ENCODE measurements around the gene SRF. TPM values are rescaled to one million over a fixed set of nuclear protein-coding genes. Genes with fewer than 3 reads are reported as not detected.
A peak's percentile ranks its signal among the peaks of the same experiment; 100 is the strongest.

SRF gene
- total and polyA plus RNA-seq, 2 of the 4 experiments (the other 2 are of a cell fraction): 20.6 to 56.3 TPM

DNA sequence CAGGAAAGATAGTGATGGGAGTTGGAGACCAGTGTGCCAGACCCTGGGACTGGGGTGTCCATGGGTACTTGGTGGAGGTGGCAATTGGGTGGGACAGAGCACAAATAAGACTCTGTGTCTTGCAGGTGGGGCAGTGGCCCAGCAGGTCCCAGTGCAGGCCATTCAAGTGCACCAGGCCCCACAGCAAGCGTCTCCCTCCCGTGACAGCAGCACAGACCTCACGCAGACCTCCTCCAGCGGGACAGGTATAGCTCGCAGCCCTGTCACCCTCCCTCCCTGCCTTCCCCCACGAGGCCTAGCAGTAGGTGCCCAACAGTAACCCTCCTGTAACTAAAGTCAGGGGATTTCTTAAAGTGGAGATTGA is 5.3 kb downstream of the SRF start:
- Histone ChIP-seq H3K27me3 (ENCODE audit: control insufficient read depth, insufficient read depth, low read length) (no peaks in the 10 kb centered on the region), H2AFZ (replicated peaks; ENCODE audit: low read length, poor library complexity) (peak overlapping the region; percentile 46), H2BK20ac (ENCODE audit: low read depth, low read length) (no peak overlapping the region), H4K20me1 (ENCODE audit: insufficient read depth, low read length) (peaks cover 40% of the 10 kb centered on the region), H2AK5ac (ENCODE audit: low read depth, low read length) (no peak overlapping the region), H3K4me3 (ENCODE audit: insufficient read depth, low read depth, low read length) (no peak overlapping the region), H2AK9ac (replicated peaks; ENCODE audit: low read depth, low read length, poor library complexity) (no peak overlapping the region), H2BK5ac (ENCODE audit: low read depth, low read length, poor library complexity, severe bottlenecking) (no peak overlapping the region), H3K27ac (ENCODE audit: insufficient read depth, low read length) (peak overlapping the region; percentile 5; the same call in 1 of the 2 replicates), H3K79me1 (ENCODE audit: low read depth in 1 of 2, low read length in 2 of 2) (peaks cover 20 to 65% of the 10 kb centered on the region in 2 experiments), H3K4ac (ENCODE audit: low read depth, low read length) (no peak overlapping the region), H4K91ac (ENCODE audit: insufficient read depth, low read depth, low read length) (no peak overlapping the region), H3K4me1 (ENCODE audit: control insufficient read depth, insufficient read depth, low read length) (peaks cover 15% of the 10 kb centered on the region), H3K4me2 (ENCODE audit: low read depth, low read length) (no peak overlapping the region), H2BK15ac (ENCODE audit: low read depth, low read length) (no peak overlapping the region), H3K9me1 (ENCODE audit: insufficient read depth, low read length) (peaks cover 15% of the 10 kb centered on the region), H3K9ac (ENCODE audit: low read depth, low read length) (no peak overlapping the region), H3K56ac (ENCODE audit: extremely low read depth, insufficient read depth, low read length) (no peak overlapping the region), H3K36me3 (ENCODE audit: control insufficient read depth, insufficient read depth, low read length) (peaks cover 45% of the 10 kb centered on the region), H2BK120ac (ENCODE audit: low read depth, low read length) (no peak overlapping the region), H3K9me3 (ENCODE audit: control insufficient read depth, insufficient read depth, low read length) (no peaks in the 10 kb centered on the region), H3K23ac (ENCODE audit: low read depth, low read length) (no peak overlapping the region), H4K5ac (ENCODE audit: low read depth, low read length) (no peak overlapping the region), H4K8ac (ENCODE audit: low read depth in 2 of 2, low read length in 2 of 2) (no peak overlapping the region; a peak in 1 of 4 replicates), H3K18ac (ENCODE audit: low read depth, low read length) (no peak overlapping the region), H3K14ac (replicated peaks; ENCODE audit: low read depth, low read length) (no peak overlapping the region)
- BruUV-seq (replicated peaks): no TSS peak
- ChIA-PET POLR2A (ENCODE audit: unreplicated experiment) (no interaction called here), CTCF (no interaction called here)
- TF ChIP-seq FOS (IDR thresholded peaks at IDR 0.05; ENCODE audit: low read depth, low read length): no peak
- TF ChIP-seq SMC3 (IDR thresholded peaks at IDR 0.05; ENCODE audit: low read depth, low read length): no peak
- TF ChIP-seq, protein P1, sequence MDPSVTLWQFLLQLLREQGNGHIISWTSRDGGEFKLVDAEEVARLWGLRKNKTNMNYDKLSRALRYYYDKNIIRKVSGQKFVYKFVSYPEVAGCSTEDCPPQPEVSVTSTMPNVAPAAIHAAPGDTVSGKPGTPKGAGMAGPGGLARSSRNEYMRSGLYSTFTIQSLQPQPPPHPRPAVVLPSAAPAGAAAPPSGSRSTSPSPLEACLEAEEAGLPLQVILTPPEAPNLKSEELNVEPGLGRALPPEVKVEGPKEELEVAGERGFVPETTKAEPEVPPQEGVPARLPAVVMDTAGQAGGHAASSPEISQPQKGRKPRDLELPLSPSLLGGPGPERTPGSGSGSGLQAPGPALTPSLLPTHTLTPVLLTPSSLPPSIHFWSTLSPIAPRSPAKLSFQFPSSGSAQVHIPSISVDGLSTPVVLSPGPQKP (IDR thresholded peaks at IDR 0.05; ENCODE audit: borderline replicate concordance, low read depth, low read length): no peak
- TF ChIP-seq, protein P2, sequence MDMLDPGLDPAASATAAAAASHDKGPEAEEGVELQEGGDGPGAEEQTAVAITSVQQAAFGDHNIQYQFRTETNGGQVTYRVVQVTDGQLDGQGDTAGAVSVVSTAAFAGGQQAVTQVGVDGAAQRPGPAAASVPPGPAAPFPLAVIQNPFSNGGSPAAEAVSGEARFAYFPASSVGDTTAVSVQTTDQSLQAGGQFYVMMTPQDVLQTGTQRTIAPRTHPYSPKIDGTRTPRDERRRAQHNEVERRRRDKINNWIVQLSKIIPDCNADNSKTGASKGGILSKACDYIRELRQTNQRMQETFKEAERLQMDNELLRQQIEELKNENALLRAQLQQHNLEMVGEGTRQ (IDR thresholded peaks at IDR 0.05; ENCODE audit: low read depth, low read length): no peak
- dilution Hi-C loops (cut with HindIII; ENCODE audit: low sequenced_read_pairs, unreplicated experiment): no loop called here
- in situ Hi-C loops (cut with MboI; ENCODE audit: low sequenced_read_pairs): no loop called here
- intact Hi-C loops (cut with micrococcal nuclease): no loop called here
- 94% methylated on average over 2 of the region's 6 CpGs; no CpG with 5 or more reads in 1 of the 2 experiments for WGBS, 2 experiments (ENCODE audit: extremely low coverage in 2 of 2, insufficient read length in 1 of 2)
- no peak for DNase-seq
- no peak for ATAC-seq (ENCODE audit: low read depth)

All from IMR-90 (cell line).